HepG2 (cell line): ENCODE measurements around the gene ZNF276. TPM values are rescaled to one million over a fixed set of nuclear protein-coding genes. Genes with fewer than 3 reads are reported as not detected.

Experiments
- ATAC-seq: fragments of 200-7000 bp; cut with Tn5 transposase; 3 replicates; pipeline ENCODE4 v1.9.1; 2020; ENCODE audit warnings: mild to moderate bottlenecking, moderate library complexity
- BruUV-seq: library from RNA; stranded (reverse); fragments of 400-500 nt; replicated peaks from 2 replicates; lab custom pipeline; 2021; lab: Mats Ljungman, UMichigan
- CTCF ChIA-PET: fragments of 300-600 bp; formaldehyde crosslinking; extraction: SDS; loops from one replicate; lab custom pipeline; 2021; ENCODE audit warnings: low total read pairs, inconsistent platforms, low intra/inter-chr PET ratio; lab: Yijun Ruan, JAX
- POLR2A ChIA-PET: fragments of 350-600 bp; sonication (Branson Sonifier 250); formaldehyde crosslinking; loops from one replicate; lab custom pipeline; 2020; ENCODE audit warnings: antibody characterized with exemption, inconsistent platforms; lab: Yijun Ruan, JAX
- DNase-seq: peaks from one replicate; pipeline ENCODE4 v3.0.0-alpha.2; 2015; ENCODE audit warnings: low spot score
- FAIRE-seq: peaks from 3 replicates; lab custom pipeline; 2011; peaks lifted over from hg19 to GRCh38; lab: Jason Lieb, UNC
- H2AFZ ChIP-seq: one replicate; pipeline ENCODE4 v1.6.1; 2011; ENCODE audit warnings: low read length, inconsistent platforms
- H3K27ac ChIP-seq: fragments of 300-600 bp; 3 replicates; pipeline ENCODE4 v1.8.0; 2011; ENCODE audit warnings: mixed run types, mild to moderate bottlenecking, mixed read lengths, low read length, inconsistent platforms; ENCODE audit not compliant: insufficient read depth; ENCODE audit errors: extremely low read length
- H3K27me3 ChIP-seq, 2 experiments: fragments of 200-600 bp in 1 of 2; 2 replicates in 1 of 2; 3 replicates in 1 of 2; pipeline versions ENCODE4 v1.6.0 to v1.8.0; 2011; ENCODE audit warnings: low read length in 2 of 2, mild to moderate bottlenecking in 2 of 2, moderate library complexity in 2 of 2, inconsistent platforms in 1 of 2; ENCODE audit not compliant: insufficient read depth in 2 of 2, control insufficient read depth in 1 of 2
- H3K36me3 ChIP-seq, 2 experiments: fragments of 200-600 bp in 1 of 2; replicated peaks in 1 of 2; 2 replicates in 1 of 2; 3 replicates in 1 of 2; pipeline versions ENCODE4 v1.5.1 to v1.8.0; 2011; ENCODE audit warnings: low read length in 2 of 2, inconsistent platforms in 1 of 2; ENCODE audit not compliant: insufficient read depth in 2 of 2, control insufficient read depth in 1 of 2
- H3K4me1 ChIP-seq: 2 replicates; pipeline ENCODE4 v1.5.1; 2012; ENCODE audit warnings: low read length, inconsistent platforms; ENCODE audit not compliant: insufficient read depth
- H3K4me2 ChIP-seq: 2 replicates; pipeline ENCODE4 v1.6.0; 2011; ENCODE audit warnings: low read depth, low read length, inconsistent platforms
- H3K4me3 ChIP-seq, 3 experiments: fragments of 200-600 bp in 1 of 3; sonication (generic), shearing (Covaris generic) in 1 of 3; replicated peaks in 1 of 3; 2 replicates each; pipeline ENCODE4 v1.5.1; 2011 to 2016; ENCODE audit warnings: low read length in 3 of 3, inconsistent platforms in 2 of 3, low read depth in 2 of 3, mild to moderate bottlenecking in 2 of 3, control low read depth in 1 of 3, mixed read lengths in 1 of 3; ENCODE audit not compliant: insufficient read depth in 1 of 3
- H3K79me2 ChIP-seq: one replicate; pipeline ENCODE4 v1.6.1; 2011; ENCODE audit warnings: low read length, inconsistent platforms; ENCODE audit not compliant: insufficient read depth
- H3K9ac ChIP-seq: 2 replicates; pipeline ENCODE4 v1.6.0; 2011; ENCODE audit warnings: mild to moderate bottlenecking, low read depth, low read length, inconsistent platforms; ENCODE audit not compliant: insufficient read depth
- H3K9me3 ChIP-seq: 2 replicates; pipeline ENCODE4 v1.5.1; 2012; ENCODE audit warnings: mild to moderate bottlenecking, low read length
- H4K20me1 ChIP-seq: 2 replicates; pipeline ENCODE4 v1.6.0; 2011; ENCODE audit warnings: inconsistent platforms, mild to moderate bottlenecking, low read length, moderate library complexity; ENCODE audit not compliant: insufficient read depth
- FIP1L1 ChIP-seq: fragments of 200-400 bp; formaldehyde crosslinking; IDR thresholded peaks from 2 replicates; pipeline ENCODE4 v1.6.1; 2018; ENCODE audit warnings: low read depth, mild to moderate bottlenecking, low read length, moderate library complexity, borderline replicate concordance; ENCODE audit not compliant: insufficient read depth
- FOXK1 ChIP-seq: sonication (generic); formaldehyde crosslinking; IDR thresholded peaks from 2 replicates; pipeline ENCODE4 v1.4.0; 2020; ENCODE audit warnings: low read depth, missing genetic modification reagents, borderline replicate concordance
- KDM2A ChIP-seq: sonication (generic); formaldehyde crosslinking; IDR thresholded peaks from 2 replicates; pipeline ENCODE4 v1.4.0; 2020; ENCODE audit warnings: low read depth, missing genetic modification reagents, borderline replicate concordance
- NPAS2 ChIP-seq: sonication (generic); formaldehyde crosslinking; IDR thresholded peaks from 2 replicates; pipeline ENCODE4 v1.8.0; 2022; ENCODE audit warnings: mild to moderate bottlenecking, missing genetic modification reagents, borderline replicate concordance
- PHF21A ChIP-seq: sonication (generic); formaldehyde crosslinking; IDR thresholded peaks from 2 replicates; pipeline ENCODE4 v1.5.0; 2020; ENCODE audit warnings: mild to moderate bottlenecking, missing genetic modification reagents
- RBM22 ChIP-seq: fragments of 200-400 bp; formaldehyde crosslinking; optimal IDR thresholded peaks from 2 replicates; pipeline ENCODE3; 2017; ENCODE audit warnings: mild to moderate bottlenecking, low read length, moderate library complexity
- SKI ChIP-seq: fragments of 450-650 bp; IDR thresholded peaks from one replicate; pipeline ENCODE4 v1.6.1; 2018; ENCODE audit warnings: mild to moderate bottlenecking; ENCODE audit not compliant: partially characterized antibody
- SMARCC2 ChIP-seq: fragments of 450-650 bp; IDR thresholded peaks from 2 replicates; pipeline ENCODE4 v1.6.1; 2017; ENCODE audit warnings: antibody characterized with exemption, mild to moderate bottlenecking
- ZNF407 ChIP-seq: sonication (generic); formaldehyde crosslinking; IDR thresholded peaks from one replicate; pipeline ENCODE4 v1.5.1; 2020; ENCODE audit warnings: mild to moderate bottlenecking, missing genetic modification reagents; ENCODE audit errors: not compliant biosample characterization
- ZNF451 ChIP-seq: sonication (generic); formaldehyde crosslinking; IDR thresholded peaks from 2 replicates; pipeline ENCODE4 v1.5.0; 2020; ENCODE audit warnings: mild to moderate bottlenecking, missing genetic modification reagents
- ZNF496 ChIP-seq: sonication (generic); formaldehyde crosslinking; IDR thresholded peaks from 2 replicates; pipeline ENCODE4 v1.8.1; 2023; ENCODE audit warnings: mild to moderate bottlenecking, moderate library complexity, missing genetic modification reagents; ENCODE audit not compliant: insufficient replicate concordance
- WGBS: methylation state at CpG from one replicate; pipeline ENCODE4 v1.1.6; 2017; ENCODE audit warnings: low lambda C conversion rate; 5-methylcytosine and 5-hydroxymethylcytosine counted together
- in situ Hi-C: cut with HindIII; loops from 2 replicates; pipeline ENCODE4 v1.10.0; 2017; ENCODE audit warnings: low pct_unique_long_range_greater_than_20kb; ENCODE audit not compliant: extremely low pct_ligation_motif_present
- intact Hi-C: fragments of 100-400 bp; cut with micrococcal nuclease; formaldehyde crosslinking; loops from one replicate; pipeline ENCODE4 v1.10.0; 2022; ENCODE audit not compliant: unreplicated experiment
- polyA plus RNA-seq, 8 experiments: library from polyadenylated mRNA; depleted of rRNA in 3 of 8; stranded (reverse) in 7 of 8; unstranded in 1 of 8; fragments of >200 nt; fragmentation: Illumina TruSeq in 4 of 8; extraction: Trizol in 4 of 8; gene quantifications; 2 replicates each; pipeline versions ENCODE4 v1.2.1 to v1.2.3, GENCODE V29; 2011 to 2016; ENCODE audit warnings: low read depth in 4 of 8, missing spikeins in 1 of 8, mixed read lengths in 1 of 8; ENCODE audit not compliant: insufficient read depth in 1 of 8
- total RNA-seq, 5 experiments: library from RNA; depleted of rRNA; stranded (reverse); fragments of >200 nt; fragmentation: Illumina TruSeq; extraction: Trizol; gene quantifications; 2 replicates each; pipeline ENCODE4 v1.2.3, GENCODE V29; 2016; ENCODE audit warnings: low read depth in 1 of 5
- TF ChIP-seq, protein P1 (sequence below): sonication (generic); IDR thresholded peaks from 2 replicates; pipeline ENCODE4 v1.6.1; 2016; ENCODE audit warnings: low read depth, borderline replicate concordance
- TF ChIP-seq, protein P2 (sequence below): IDR thresholded peaks from 2 replicates; pipeline ENCODE4 v1.6.1; 2016

Gene ZNF276
- total and polyA plus RNA-seq, 2 of the 13 experiments (the other 11 are each of a cell fraction or from before 2014, with no cell fraction given) = 17.7 to 18.0 TPM

GRCh38 chr16:89691986-89692569, 29.3 kb upstream of the ZNF276 start:
- H3K9me3 ChIP-seq = no peaks in the 10 kb centered on the region
- H3K9ac ChIP-seq = peak overlapping the region; percentile 9; the same call in 1 of the 2 replicates
- ChIA-PET CTCF (no interaction called here), POLR2A (interaction anchor here (0.5 to 2.3 kb wide), 4 partner anchors 9 to 63 kb away, joined by 3 to 16 read pairs (median 4); partner anchors contain the start of gene SPATA2L)
- H3K4me3 ChIP-seq = peak overlapping the region in 1 of 3 experiments; percentile 32; a peak in 1 of 6 replicates
- BruUV-seq = no TSS peak
- H3K27me3 ChIP-seq = no peaks in the 10 kb centered on the region
- no peak overlapping the region for H3K27ac ChIP-seq
- no peaks in the 10 kb centered on the region for H4K20me1 ChIP-seq
- FAIRE-seq (peak; percentile 37), ATAC-seq (peak; percentile 36), DNase-seq (peak; percentile 38)
- H3K4me1 ChIP-seq = peaks cover 86% of the 10 kb centered on the region
- no peaks in the 10 kb centered on the region for H3K79me2 ChIP-seq
- H3K36me3 ChIP-seq = no peaks in the 10 kb centered on the region
- 8% methylated on average over 9 of the region's 13 CpGs for WGBS
- intact Hi-C loops = no loop called here
- H2AFZ ChIP-seq = no peak overlapping the region
- H3K4me2 ChIP-seq = peak overlapping the region; percentile 56
- in situ Hi-C loops = no loop called here
- TF ChIP-seq NPAS2 (CRISPR knock-in tag) (no peak), ZNF451 (CRISPR knock-in tag) (no peak), PHF21A (no peak), ZNF496 (no peak), SKI (peak; percentile 62), FIP1L1 (no peak), RBM22 (no peak), ZNF407 (peak; percentile 65), FOXK1 (CRISPR knock-in tag) (no peak), KDM2A (CRISPR knock-in tag) (peak; percentile 8; the same call in 1 of the 2 replicates), SMARCC2 (no peak)
- TF ChIP-seq, protein P1, sequence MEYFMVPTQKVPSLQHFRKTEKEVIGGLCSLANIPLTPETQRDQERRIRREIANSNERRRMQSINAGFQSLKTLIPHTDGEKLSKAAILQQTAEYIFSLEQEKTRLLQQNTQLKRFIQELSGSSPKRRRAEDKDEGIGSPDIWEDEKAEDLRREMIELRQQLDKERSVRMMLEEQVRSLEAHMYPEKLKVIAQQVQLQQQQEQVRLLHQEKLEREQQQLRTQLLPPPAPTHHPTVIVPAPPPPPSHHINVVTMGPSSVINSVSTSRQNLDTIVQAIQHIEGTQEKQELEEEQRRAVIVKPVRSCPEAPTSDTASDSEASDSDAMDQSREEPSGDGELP = peak; percentile 74; the same call in 1 of the 2 replicates
- TF ChIP-seq, protein P2, sequence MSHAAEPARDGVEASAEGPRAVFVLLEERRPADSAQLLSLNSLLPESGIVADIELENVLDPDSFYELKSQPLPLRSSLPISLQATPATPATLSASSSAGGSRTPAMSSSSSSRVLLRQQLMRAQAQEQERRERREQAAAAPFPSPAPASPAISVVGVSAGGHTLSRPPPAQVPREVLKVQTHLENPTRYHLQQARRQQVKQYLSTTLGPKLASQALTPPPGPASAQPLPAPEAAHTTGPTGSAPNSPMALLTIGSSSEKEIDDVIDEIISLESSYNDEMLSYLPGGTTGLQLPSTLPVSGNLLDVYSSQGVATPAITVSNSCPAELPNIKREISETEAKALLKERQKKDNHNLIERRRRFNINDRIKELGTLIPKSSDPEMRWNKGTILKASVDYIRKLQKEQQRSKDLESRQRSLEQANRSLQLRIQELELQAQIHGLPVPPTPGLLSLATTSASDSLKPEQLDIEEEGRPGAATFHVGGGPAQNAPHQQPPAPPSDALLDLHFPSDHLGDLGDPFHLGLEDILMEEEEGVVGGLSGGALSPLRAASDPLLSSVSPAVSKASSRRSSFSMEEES (CRISPR knock-in tag) = no peak
